Measurements from ENCODE around the gene LRRC31. TPM values are rescaled to one million over a fixed set of nuclear protein-coding genes. Genes with fewer than 3 reads are reported as not detected.

The LRRC31 gene
- polyA plus RNA-seq, 3 donors, result not detected

- peak overlapping the region; percentile 89 to 96 for H3K4me3 Mint-ChIP-seq
- intact Hi-C loops (cut with micrococcal nuclease), result no loop called here
- H3K36me3 Mint-ChIP-seq, result no peaks in the 10 kb centered on the region
- H3K27ac Mint-ChIP-seq, result peak overlapping the region in 4 of 7 donors; percentile 54 to 85 (median 59)
- Histone ChIP-seq H3K79me2 (ENCODE audit: insufficient read depth, low read length) (no peaks in the 10 kb centered on the region), H3K36me3 (replicated peaks in 1 of 2; ENCODE audit: control insufficient read depth in 1 of 2, insufficient read depth in 2 of 2, low read length in 2 of 2) (no peaks in the 10 kb centered on the region), H3K4me1 (ENCODE audit: control insufficient read depth in 1 of 2, insufficient read depth in 2 of 2, low read length in 2 of 2) (peaks cover 26 to 31% of the 10 kb centered on the region in 2 donors), H4K20me1 (ENCODE audit: insufficient read depth, low read length) (no peaks in the 10 kb centered on the region), H3K4me2 (replicated peaks; ENCODE audit: extremely low read depth, low read length, poor library complexity, severe bottlenecking) (peak overlapping the region; percentile 87), H3K4me3 (replicated peaks in 1 of 3; ENCODE audit: low read depth in 2 of 3, low read length in 3 of 3) (peak overlapping the region; percentile 50 to 75 (median 59)), H3K9ac (ENCODE audit: insufficient read depth, low read length, poor library complexity, severe bottlenecking) (peak overlapping the region; percentile 65), H2AFZ (ENCODE audit: insufficient read depth, low read depth, low read length, poor library complexity, severe bottlenecking) (peak overlapping the region; percentile 94), H3K9me3 (replicated peaks in 1 of 2; ENCODE audit: control insufficient read depth in 1 of 2, insufficient read depth in 1 of 2, low read length in 2 of 2) (peaks cover 0 to 8% of the 10 kb centered on the region in 2 donors), H3K27me3 (ENCODE audit: control insufficient read depth in 2 of 2, insufficient read depth in 2 of 2, low read length in 2 of 2) (peaks cover 0 to 3% of the 10 kb centered on the region in 2 donors), H3K27ac (ENCODE audit: low read depth in 1 of 2, low read length in 2 of 2) (peak overlapping the region in 1 of 2 donors; percentile 6)
- peaks cover 27% of the 10 kb centered on the region for H3K4me1 Mint-ChIP-seq
- TF ChIP-seq CTCF (IDR thresholded peaks at IDR 0.05), result peak; percentile 64
- peak; percentile 14 to 41 (median 17) for DNase-seq
- peaks cover 0 to 4% (median 2%) of the 10 kb centered on the region in 3 donors for H3K27me3 Mint-ChIP-seq (ENCODE audit: low read depth in 3 of 3)
- peaks cover 6 to 20% (median 11%) of the 10 kb centered on the region in 7 donors for H3K9me3 Mint-ChIP-seq
- WGBS (ENCODE audit: insufficient coverage), result 37% methylated on average over 21 of the region's 27 CpGs
Measured at GRCh38 chr3:169813757-169814517, 55.8 kb downstream of the LRRC31 start.

- peak overlapping the region; percentile 65 for H3K9ac ChIP-seq (ENCODE audit: insufficient read depth, low read length, poor library complexity, severe bottlenecking)
- peaks cover 6 to 20% (median 11%) of the 10 kb centered on the region in 7 donors for H3K9me3 Mint-ChIP-seq
- 20% methylated on average over 1 of the region's 8 CpGs for WGBS (ENCODE audit: insufficient coverage)
Measured at GRCh38 chr3:169813278-169813677, 56.5 kb downstream of the LRRC31 start.

More at GRCh38 chr3:169813278-169813677, 56.5 kb downstream of the LRRC31 start:
- Histone ChIP-seq H3K4me1 (ENCODE audit: control insufficient read depth in 1 of 2, insufficient read depth in 2 of 2, low read length in 2 of 2) (peaks cover 26 to 31% of the 10 kb centered on the region in 2 donors), H3K9me3 (replicated peaks in 1 of 2; ENCODE audit: control insufficient read depth in 1 of 2, insufficient read depth in 1 of 2, low read length in 2 of 2) (peaks cover 0 to 8% of the 10 kb centered on the region in 2 donors), H3K79me2 (ENCODE audit: insufficient read depth, low read length) (no peaks in the 10 kb centered on the region), H2AFZ (ENCODE audit: insufficient read depth, low read depth, low read length, poor library complexity, severe bottlenecking) (peak overlapping the region; percentile 94), H3K27me3 (ENCODE audit: control insufficient read depth in 2 of 2, insufficient read depth in 2 of 2, low read length in 2 of 2) (peaks cover 0 to 3% of the 10 kb centered on the region in 2 donors), H3K4me3 (replicated peaks in 1 of 3; ENCODE audit: low read depth in 2 of 3, low read length in 3 of 3) (peak overlapping the region; percentile 50 to 75 (median 59)), H3K36me3 (replicated peaks in 1 of 2; ENCODE audit: control insufficient read depth in 1 of 2, insufficient read depth in 2 of 2, low read length in 2 of 2) (no peaks in the 10 kb centered on the region), H3K4me2 (replicated peaks; ENCODE audit: extremely low read depth, low read length, poor library complexity, severe bottlenecking) (peak overlapping the region; percentile 87), H4K20me1 (ENCODE audit: insufficient read depth, low read length) (no peaks in the 10 kb centered on the region), H3K27ac (ENCODE audit: low read depth in 1 of 2, low read length in 2 of 2) (peak overlapping the region in 1 of 2 donors; percentile 6)
- Mint-ChIP-seq H3K27ac (peak overlapping the region in 6 of 7 donors; percentile 49 to 85 (median 65)), H3K4me1 (peaks cover 27% of the 10 kb centered on the region), H3K27me3 (ENCODE audit: low read depth in 3 of 3) (peaks cover 0 to 4% (median 2%) of the 10 kb centered on the region in 3 donors), H3K4me3 (peak overlapping the region; percentile 89 to 96), H3K36me3 (peaks cover under 1 to 1% of the 10 kb centered on the region in 2 donors)
- no peak for DNase-seq
- TF ChIP-seq CTCF (IDR thresholded peaks at IDR 0.05), result no peak
- intact Hi-C loops (cut with micrococcal nuclease), result no loop called here
